GM18873 (cell line): ENCODE data around the gene N4BP3.

Experiments used
- ATAC-seq: cut with Tn5 transposase; IDR thresholded peaks from one replicate; pipeline ENCODE4 v1.9.1; 2021; ENCODE audit warnings: mild to moderate bottlenecking, moderate library complexity, moderate number of reproducible peaks; ENCODE audit not compliant: unreplicated experiment, low FRiP score

Gene N4BP3

DNA sequence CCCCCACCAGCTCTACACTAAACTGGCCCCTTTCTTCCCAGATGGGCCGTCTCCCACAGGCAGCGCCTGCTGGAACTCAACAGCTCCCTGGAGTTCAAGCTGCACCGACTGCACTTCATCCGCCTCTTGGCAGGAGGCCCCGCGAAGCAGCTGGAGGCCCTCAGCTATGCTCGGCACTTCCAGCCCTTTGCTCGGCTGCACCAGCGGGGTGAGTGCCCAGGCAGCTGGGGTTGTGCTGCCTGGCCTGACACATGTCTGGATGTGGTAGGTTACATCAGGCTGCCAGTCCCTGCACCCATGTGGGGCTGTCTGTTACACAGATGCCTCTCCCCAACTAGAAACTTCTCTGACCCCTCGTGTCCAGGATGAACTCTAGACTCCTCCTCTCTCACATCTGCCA, 30.6 kb downstream of the N4BP3 start:
- no peak for ATAC-seq

- no peak for ATAC-seq
Measured at GRCh38 chr5:178145965-178146820, 32.9 kb downstream of the N4BP3 start.

- no peak for ATAC-seq
Measured at GRCh38 chr5:178147406-178147805, 34.1 kb downstream of the N4BP3 start.

- ATAC-seq = no peak
Measured at GRCh38 chr5:178149199-178149932, 36.0 kb downstream of the N4BP3 start.

DNA sequence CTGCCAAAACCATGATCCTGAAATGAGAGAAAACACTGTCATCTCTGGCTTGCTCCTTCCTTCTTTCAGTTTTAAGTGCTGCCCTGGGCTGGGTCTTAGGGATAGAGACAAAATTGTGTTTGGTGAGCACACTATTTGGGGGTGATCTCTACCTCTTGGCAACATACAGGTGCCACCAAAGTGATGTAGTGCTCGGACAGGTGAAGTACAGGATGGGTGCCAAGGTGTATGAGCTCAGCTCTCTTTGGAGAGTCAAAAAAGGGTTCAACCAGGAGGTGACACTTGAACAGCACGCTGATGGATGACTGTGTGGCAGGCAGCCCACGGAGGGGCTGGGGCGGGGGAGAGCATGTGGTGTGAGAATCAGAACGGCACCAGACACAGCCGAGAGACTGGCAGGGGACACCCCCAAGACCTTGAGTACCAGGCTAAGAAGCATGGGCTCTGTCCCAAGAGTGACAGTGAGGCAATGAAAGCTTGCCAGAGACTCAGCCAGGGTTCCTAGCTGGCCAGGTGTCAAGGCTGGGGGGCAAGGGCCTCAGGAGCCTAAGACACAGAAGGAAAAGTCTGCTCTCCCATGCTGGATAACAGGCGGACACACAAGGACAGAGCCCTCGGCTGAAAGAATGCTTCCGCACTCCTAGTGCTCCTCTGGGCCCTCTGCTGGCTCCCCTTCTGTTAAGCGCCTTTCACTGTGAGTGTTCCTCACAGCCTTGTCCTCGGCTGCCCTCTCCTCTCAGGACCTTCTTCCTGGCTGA, 37.8 kb downstream of the N4BP3 start:
- no peak for ATAC-seq

GRCh38 chr5:178152491-178153444, 39.4 kb downstream of the N4BP3 start:
- no peak for ATAC-seq

DNA sequence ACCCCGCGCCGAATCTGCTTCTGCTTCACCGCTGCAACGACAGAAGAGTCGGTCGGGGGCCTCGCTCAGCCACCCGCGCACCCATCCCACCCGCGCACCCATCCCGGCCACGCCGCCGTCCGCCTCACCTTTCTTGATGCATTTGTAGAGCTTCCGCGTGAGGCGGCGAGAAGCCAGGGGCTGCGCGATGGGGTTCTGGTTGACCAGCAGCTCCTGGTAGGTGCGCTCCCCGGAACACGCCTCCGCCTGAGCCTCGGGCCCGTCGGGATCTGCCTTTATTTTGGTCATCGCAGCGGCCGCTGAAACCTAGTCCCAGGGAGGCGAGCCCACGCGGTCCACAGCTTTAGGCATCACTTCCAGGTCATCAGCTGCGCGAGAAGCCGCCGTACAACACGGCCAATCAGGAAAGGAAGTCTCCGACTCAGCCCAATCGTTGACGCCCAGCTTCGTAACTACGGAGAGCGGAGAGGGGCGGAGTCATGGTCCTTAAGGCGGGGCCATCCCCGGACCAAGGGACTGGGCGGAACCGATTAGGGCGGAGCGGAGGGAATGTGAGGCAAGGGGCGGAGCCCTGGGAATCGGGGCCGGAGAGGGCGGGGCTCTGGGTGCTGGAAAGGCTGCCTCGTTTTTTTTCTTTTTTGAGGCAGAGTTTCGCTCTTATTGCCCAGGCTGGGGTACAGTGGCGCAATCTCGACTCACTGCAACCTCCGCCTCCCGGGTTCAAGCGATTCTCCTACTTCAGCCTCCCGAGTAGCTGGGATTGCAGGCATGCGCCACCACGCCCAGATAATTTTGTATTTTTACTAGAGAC, 40.4 kb downstream of the N4BP3 start, which contains the start of gene NHP2:
TSS of gene NHP2 (minus strand) at position 356 of the 811 bp plus-strand sequence. CDS start at position 288, 68 bp downstream.
- peak; percentile 97 for ATAC-seq

GRCh38 chr5:178155065-178155464, 41.7 kb downstream of the N4BP3 start:
- ATAC-seq = no peak

- no peak for ATAC-seq
Measured at GRCh38 chr5:178160176-178160575, 46.8 kb downstream of the N4BP3 start.

- ATAC-seq = no peak
Measured at GRCh38 chr5:178162481-178162880, 49.1 kb downstream of the N4BP3 start.

DNA sequence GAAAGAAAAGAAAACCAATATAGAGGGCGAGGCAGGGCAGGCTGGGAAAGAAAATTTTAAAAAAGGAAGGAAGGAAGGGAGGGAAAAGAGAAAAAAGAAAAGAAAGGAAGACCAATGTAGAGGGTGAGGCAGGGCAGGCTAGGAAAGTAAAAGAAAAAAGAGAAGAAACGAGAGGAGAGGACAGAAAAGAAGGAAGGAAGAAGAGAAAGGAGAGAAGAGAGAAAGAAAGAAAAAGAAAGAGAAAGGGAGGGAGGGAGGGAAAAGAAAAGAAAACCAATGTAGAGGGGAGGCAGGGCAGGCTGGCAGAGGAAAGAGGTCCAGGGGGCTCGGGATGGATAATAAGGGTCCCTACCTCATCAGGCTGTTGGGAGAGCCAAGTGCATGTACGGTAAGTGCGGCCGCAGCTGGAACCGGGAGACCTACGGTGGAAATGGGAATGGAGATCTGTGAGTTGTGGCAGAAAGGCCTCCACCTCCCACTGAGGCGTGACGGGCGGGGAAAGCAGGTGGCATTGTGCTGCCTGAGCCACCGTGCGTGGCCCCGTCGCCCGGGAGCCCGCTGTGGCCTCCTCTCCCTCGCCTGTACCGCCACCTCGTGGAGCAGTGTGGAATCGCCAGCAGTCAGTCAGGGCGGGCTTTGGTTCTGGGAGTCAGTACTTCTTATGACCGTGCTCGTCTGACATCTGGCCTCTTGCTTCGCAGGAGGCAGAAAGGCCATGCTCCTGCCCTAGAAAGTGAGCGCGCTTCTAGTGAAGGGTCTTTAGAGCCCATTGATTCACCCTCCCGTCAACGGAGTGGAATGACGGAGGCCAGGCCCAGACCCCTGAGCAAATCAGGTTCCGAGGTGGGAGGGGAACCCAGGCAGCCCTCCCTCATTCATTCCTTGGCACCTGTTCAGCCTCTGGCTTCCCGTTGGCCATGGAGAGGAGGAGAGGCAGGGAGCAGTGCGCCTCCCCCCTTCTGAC, 50.7 kb downstream of the N4BP3 start:
- ATAC-seq = peak; percentile 78

GRCh38 chr5:178165581-178165980, 52.2 kb downstream of the N4BP3 start:
- no peak for ATAC-seq

- ATAC-seq = no peak
Measured at GRCh38 chr5:178170455-178170854, 57.1 kb downstream of the N4BP3 start.

DNA sequence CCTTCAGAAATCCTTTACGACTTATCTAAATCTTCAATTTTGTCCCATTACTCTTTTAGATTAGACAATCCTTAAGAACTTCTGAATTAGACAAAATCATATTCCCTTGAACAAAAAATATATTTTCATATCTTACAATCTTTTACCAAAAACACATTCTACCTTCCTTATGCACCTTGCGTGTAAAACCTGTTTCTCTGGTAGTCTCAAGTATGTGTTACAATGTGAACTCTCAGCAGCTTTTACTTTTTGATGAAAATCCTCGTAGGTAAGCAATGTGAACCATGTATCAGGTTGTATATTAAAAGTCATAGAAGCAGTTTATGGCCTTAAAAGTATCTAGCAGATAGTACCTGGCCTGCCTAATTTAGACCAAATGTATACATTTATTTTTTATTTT, 61.1 kb downstream of the N4BP3 start:
- no peak for ATAC-seq
